ENCODE results near the gene CCDC172.

Gene CCDC172

GRCh38 chr10:116331815-116332214 lies 7.6 kb downstream of the CCDC172 start:
- Histone ChIP-seq H3K36me3 (ENCODE audit: control insufficient read depth, insufficient read depth, low read length) (no peaks in the 10 kb centered on the region), H3K27ac (ENCODE audit: low read depth, low read length, severe bottlenecking) (no peak overlapping the region)
- 67% methylated on average over 1 of the region's 2 CpGs; no CpG with 5 or more reads in 1 of the 2 experiments for WGBS, 2 experiments (ENCODE audit: insufficient coverage in 2 of 2)

GRCh38 chr10:116336866-116337265 lies 12.6 kb downstream of the CCDC172 start:
- Histone ChIP-seq H3K36me3 (ENCODE audit: control insufficient read depth, insufficient read depth, low read length) (no peaks in the 10 kb centered on the region), H3K27ac (ENCODE audit: low read depth, low read length, severe bottlenecking) (no peak overlapping the region), H3K4me1 (ENCODE audit: control insufficient read depth, insufficient read depth, low read length, poor library complexity, severe bottlenecking) (no peaks in the 10 kb centered on the region), H3K4me3 (ENCODE audit: extremely low read depth, insufficient read depth, low read length, poor library complexity, severe bottlenecking) (no peak overlapping the region), H3K9me3 (ENCODE audit: control insufficient read depth, low read length) (no peaks in the 10 kb centered on the region)
- 87% methylated on average over 2 of the region's 2 CpGs; no CpG with 5 or more reads in 1 of the 2 experiments for WGBS, 2 experiments (ENCODE audit: insufficient coverage in 2 of 2)

More at GRCh38 chr10:116331815-116332214, 7.6 kb downstream of the CCDC172 start:
- Histone ChIP-seq H3K4me1 (ENCODE audit: control insufficient read depth, insufficient read depth, low read length, poor library complexity, severe bottlenecking) (no peaks in the 10 kb centered on the region), H3K9me3 (ENCODE audit: control insufficient read depth, low read length) (no peaks in the 10 kb centered on the region), H3K4me3 (ENCODE audit: extremely low read depth, insufficient read depth, low read length, poor library complexity, severe bottlenecking) (no peak overlapping the region)

- H3K27ac ChIP-seq (ENCODE audit: low read depth, low read length, severe bottlenecking), result no peak overlapping the region
- no peak overlapping the region for H3K4me3 ChIP-seq (ENCODE audit: extremely low read depth, insufficient read depth, low read length, poor library complexity, severe bottlenecking)
- no peaks in the 10 kb centered on the region for H3K9me3 ChIP-seq (ENCODE audit: control insufficient read depth, low read length)
- H3K4me1 ChIP-seq (ENCODE audit: control insufficient read depth, insufficient read depth, low read length, poor library complexity, severe bottlenecking), result no peaks in the 10 kb centered on the region
- no peaks in the 10 kb centered on the region for H3K36me3 ChIP-seq (ENCODE audit: control insufficient read depth, insufficient read depth, low read length)
Observed at GRCh38 chr10:116352125-116352524, 27.9 kb downstream of the CCDC172 start.

GRCh38 chr10:116353817-116354216 lies 29.6 kb downstream of the CCDC172 start:
- H3K27ac ChIP-seq (ENCODE audit: low read depth, low read length, severe bottlenecking), result no peak overlapping the region
- 94% methylated on average over 2 of the region's 4 CpGs; no CpG with 5 or more reads in 1 of the 2 experiments for WGBS, 2 experiments (ENCODE audit: insufficient coverage in 2 of 2)
- no peaks in the 10 kb centered on the region for H3K36me3 ChIP-seq (ENCODE audit: control insufficient read depth, insufficient read depth, low read length)
- no peaks in the 10 kb centered on the region for H3K9me3 ChIP-seq (ENCODE audit: control insufficient read depth, low read length)
- no peak overlapping the region for H3K4me3 ChIP-seq (ENCODE audit: extremely low read depth, insufficient read depth, low read length, poor library complexity, severe bottlenecking)
- H3K4me1 ChIP-seq (ENCODE audit: control insufficient read depth, insufficient read depth, low read length, poor library complexity, severe bottlenecking), result no peaks in the 10 kb centered on the region

- Histone ChIP-seq H3K4me1 (ENCODE audit: control insufficient read depth, insufficient read depth, low read length, poor library complexity, severe bottlenecking) (no peaks in the 10 kb centered on the region), H3K4me3 (ENCODE audit: extremely low read depth, insufficient read depth, low read length, poor library complexity, severe bottlenecking) (no peak overlapping the region), H3K36me3 (ENCODE audit: control insufficient read depth, insufficient read depth, low read length) (no peaks in the 10 kb centered on the region), H3K9me3 (ENCODE audit: control insufficient read depth, low read length) (no peaks in the 10 kb centered on the region), H3K27ac (ENCODE audit: low read depth, low read length, severe bottlenecking) (no peak overlapping the region)
- no CpG with 5 or more reads among the region's 2 CpGs for WGBS, 2 experiments (ENCODE audit: insufficient coverage in 2 of 2)
Observed at GRCh38 chr10:116355341-116355740, 31.1 kb downstream of the CCDC172 start.

GRCh38 chr10:116356833-116357232 lies 32.6 kb downstream of the CCDC172 start:
- no peaks in the 10 kb centered on the region for H3K4me1 ChIP-seq (ENCODE audit: control insufficient read depth, insufficient read depth, low read length, poor library complexity, severe bottlenecking)
- 90 to 100% methylated on average over 3 of the region's 4 CpGs for WGBS, 2 experiments (ENCODE audit: insufficient coverage in 2 of 2)

GRCh38 chr10:116364868-116365267 lies 40.6 kb downstream of the CCDC172 start:
- Histone ChIP-seq H3K4me3 (ENCODE audit: extremely low read depth, insufficient read depth, low read length, poor library complexity, severe bottlenecking) (no peak overlapping the region), H3K4me1 (ENCODE audit: control insufficient read depth, insufficient read depth, low read length, poor library complexity, severe bottlenecking) (no peaks in the 10 kb centered on the region), H3K27ac (ENCODE audit: low read depth, low read length, severe bottlenecking) (no peak overlapping the region), H3K9me3 (ENCODE audit: control insufficient read depth, low read length) (no peaks in the 10 kb centered on the region), H3K36me3 (ENCODE audit: control insufficient read depth, insufficient read depth, low read length) (no peaks in the 10 kb centered on the region)

More at GRCh38 chr10:116356833-116357232, 32.6 kb downstream of the CCDC172 start:
- H3K36me3 ChIP-seq (ENCODE audit: control insufficient read depth, insufficient read depth, low read length), result no peaks in the 10 kb centered on the region
- H3K4me3 ChIP-seq (ENCODE audit: extremely low read depth, insufficient read depth, low read length, poor library complexity, severe bottlenecking), result no peak overlapping the region
- no peaks in the 10 kb centered on the region for H3K9me3 ChIP-seq (ENCODE audit: control insufficient read depth, low read length)
- no peak overlapping the region for H3K27ac ChIP-seq (ENCODE audit: low read depth, low read length, severe bottlenecking)

GRCh38 chr10:116371737-116372136 lies 47.5 kb downstream of the CCDC172 start:
- H3K9me3 ChIP-seq (ENCODE audit: control insufficient read depth, low read length), result no peaks in the 10 kb centered on the region
- H3K27ac ChIP-seq (ENCODE audit: low read depth, low read length, severe bottlenecking), result no peak overlapping the region
- no peaks in the 10 kb centered on the region for H3K4me1 ChIP-seq (ENCODE audit: control insufficient read depth, insufficient read depth, low read length, poor library complexity, severe bottlenecking)
- H3K4me3 ChIP-seq (ENCODE audit: extremely low read depth, insufficient read depth, low read length, poor library complexity, severe bottlenecking), result no peak overlapping the region
- 0% methylated on average over 1 of the region's 1 CpG; no CpG with 5 or more reads in 1 of the 2 experiments for WGBS, 2 experiments (ENCODE audit: insufficient coverage in 2 of 2)
- H3K36me3 ChIP-seq (ENCODE audit: control insufficient read depth, insufficient read depth, low read length), result no peaks in the 10 kb centered on the region

- Histone ChIP-seq H3K27ac (ENCODE audit: low read depth, low read length, severe bottlenecking) (no peak overlapping the region), H3K4me3 (ENCODE audit: extremely low read depth, insufficient read depth, low read length, poor library complexity, severe bottlenecking) (no peak overlapping the region), H3K36me3 (ENCODE audit: control insufficient read depth, insufficient read depth, low read length) (no peaks in the 10 kb centered on the region), H3K4me1 (ENCODE audit: control insufficient read depth, insufficient read depth, low read length, poor library complexity, severe bottlenecking) (no peaks in the 10 kb centered on the region), H3K9me3 (ENCODE audit: control insufficient read depth, low read length) (no peaks in the 10 kb centered on the region)
- 100% methylated on average over 1 of the region's 5 CpGs; no CpG with 5 or more reads in 1 of the 2 experiments for WGBS, 2 experiments (ENCODE audit: insufficient coverage in 2 of 2)
Observed at GRCh38 chr10:116382290-116382689, 58.0 kb downstream of the CCDC172 start.

- no peaks in the 10 kb centered on the region for H3K4me1 ChIP-seq (ENCODE audit: control insufficient read depth, insufficient read depth, low read length, poor library complexity, severe bottlenecking)
- 56 to 100% methylated on average over 1 to 2 of the region's 2 CpGs for WGBS, 2 experiments (ENCODE audit: insufficient coverage in 2 of 2)
- no peaks in the 10 kb centered on the region for H3K9me3 ChIP-seq (ENCODE audit: control insufficient read depth, low read length)
- H3K36me3 ChIP-seq (ENCODE audit: control insufficient read depth, insufficient read depth, low read length), result no peaks in the 10 kb centered on the region
- no peak overlapping the region for H3K27ac ChIP-seq (ENCODE audit: low read depth, low read length, severe bottlenecking)
- no peak overlapping the region for H3K4me3 ChIP-seq (ENCODE audit: extremely low read depth, insufficient read depth, low read length, poor library complexity, severe bottlenecking)
Observed at GRCh38 chr10:116385311-116385710, 61.1 kb downstream of the CCDC172 start.

GRCh38 chr10:116385994-116386809 lies 62.0 kb downstream of the CCDC172 start:
- 0% methylated on average over 1 of the region's 1 CpG for WGBS, 2 experiments (ENCODE audit: insufficient coverage in 2 of 2)
- no peak overlapping the region for H3K27ac ChIP-seq (ENCODE audit: low read depth, low read length, severe bottlenecking)
- H3K9me3 ChIP-seq (ENCODE audit: control insufficient read depth, low read length), result no peaks in the 10 kb centered on the region
- no peaks in the 10 kb centered on the region for H3K4me1 ChIP-seq (ENCODE audit: control insufficient read depth, insufficient read depth, low read length, poor library complexity, severe bottlenecking)
- no peak overlapping the region for H3K4me3 ChIP-seq (ENCODE audit: extremely low read depth, insufficient read depth, low read length, poor library complexity, severe bottlenecking)
- H3K36me3 ChIP-seq (ENCODE audit: control insufficient read depth, insufficient read depth, low read length), result no peaks in the 10 kb centered on the region
